ENCODE data around the gene FOXP3. TPM values are rescaled to one million over a fixed set of nuclear protein-coding genes. Genes with fewer than 3 reads are reported as not detected.

The FOXP3 gene
- total RNA-seq, 1 experiment from 2014 or later, result not detected

DNA sequence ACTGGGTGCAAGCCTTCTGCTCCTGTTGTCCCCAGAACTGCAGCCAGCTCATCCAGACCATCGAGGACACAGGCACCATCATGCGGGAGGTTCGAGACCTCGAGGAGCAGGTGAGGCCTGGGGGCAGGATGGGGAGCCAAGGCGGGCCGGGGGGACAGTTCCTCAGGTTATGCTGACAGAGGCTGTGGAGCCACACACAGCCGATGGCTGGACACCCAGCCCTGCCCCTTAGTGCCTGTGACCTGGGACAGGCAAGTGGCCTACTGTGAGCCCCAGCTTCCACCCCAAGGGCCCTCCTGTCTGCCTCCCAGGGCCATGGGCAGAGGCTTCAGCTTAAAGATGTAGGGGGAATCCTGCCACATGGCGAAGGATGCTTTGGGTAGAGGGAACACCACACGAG, 14.9 kb downstream of the FOXP3 start:
- Histone ChIP-seq H3K4me3 (ENCODE audit: low read depth, low read length, poor library complexity, severe bottlenecking) (no peak overlapping the region), H3K27me3 (replicated peaks; ENCODE audit: insufficient read depth, low read depth, low read length, poor library complexity) (no peaks in the 10 kb centered on the region), H3K36me3 (ENCODE audit: insufficient read depth, low read length, poor library complexity, severe bottlenecking) (no peaks in the 10 kb centered on the region), H3K4me1 (ENCODE audit: insufficient read depth, low read length, poor library complexity, severe bottlenecking) (no peaks in the 10 kb centered on the region), H3K9me3 (ENCODE audit: low read depth, low read length, poor library complexity, severe bottlenecking) (no peaks in the 10 kb centered on the region), H3K27ac (ENCODE audit: low read depth, low read length, poor library complexity, severe bottlenecking) (no peak overlapping the region)
- intact Hi-C loops (cut with micrococcal nuclease; ENCODE audit: unreplicated experiment), result no loop called here
- BruUV-seq (replicated peaks), result TSS peak; percentile 14
- TF ChIP-seq, protein P1, sequence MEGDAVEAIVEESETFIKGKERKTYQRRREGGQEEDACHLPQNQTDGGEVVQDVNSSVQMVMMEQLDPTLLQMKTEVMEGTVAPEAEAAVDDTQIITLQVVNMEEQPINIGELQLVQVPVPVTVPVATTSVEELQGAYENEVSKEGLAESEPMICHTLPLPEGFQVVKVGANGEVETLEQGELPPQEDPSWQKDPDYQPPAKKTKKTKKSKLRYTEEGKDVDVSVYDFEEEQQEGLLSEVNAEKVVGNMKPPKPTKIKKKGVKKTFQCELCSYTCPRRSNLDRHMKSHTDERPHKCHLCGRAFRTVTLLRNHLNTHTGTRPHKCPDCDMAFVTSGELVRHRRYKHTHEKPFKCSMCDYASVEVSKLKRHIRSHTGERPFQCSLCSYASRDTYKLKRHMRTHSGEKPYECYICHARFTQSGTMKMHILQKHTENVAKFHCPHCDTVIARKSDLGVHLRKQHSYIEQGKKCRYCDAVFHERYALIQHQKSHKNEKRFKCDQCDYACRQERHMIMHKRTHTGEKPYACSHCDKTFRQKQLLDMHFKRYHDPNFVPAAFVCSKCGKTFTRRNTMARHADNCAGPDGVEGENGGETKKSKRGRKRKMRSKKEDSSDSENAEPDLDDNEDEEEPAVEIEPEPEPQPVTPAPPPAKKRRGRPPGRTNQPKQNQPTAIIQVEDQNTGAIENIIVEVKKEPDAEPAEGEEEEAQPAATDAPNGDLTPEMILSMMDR (conservative IDR thresholded peaks at IDR 0.05; ENCODE audit: low read depth, low read length), result no peak
- no peak for TF ChIP-seq EZH2 (IDR thresholded peaks at IDR 0.05; ENCODE audit: borderline replicate concordance, low read depth, low read length, poor library complexity, severe bottlenecking)
- POLR2A ChIA-PET (ENCODE audit: low non-redundant PET), result no interaction called here
- DNase-seq (ENCODE audit: low spot score), result no peak
- CTCF ChIA-PET, result no interaction called here

DNA sequence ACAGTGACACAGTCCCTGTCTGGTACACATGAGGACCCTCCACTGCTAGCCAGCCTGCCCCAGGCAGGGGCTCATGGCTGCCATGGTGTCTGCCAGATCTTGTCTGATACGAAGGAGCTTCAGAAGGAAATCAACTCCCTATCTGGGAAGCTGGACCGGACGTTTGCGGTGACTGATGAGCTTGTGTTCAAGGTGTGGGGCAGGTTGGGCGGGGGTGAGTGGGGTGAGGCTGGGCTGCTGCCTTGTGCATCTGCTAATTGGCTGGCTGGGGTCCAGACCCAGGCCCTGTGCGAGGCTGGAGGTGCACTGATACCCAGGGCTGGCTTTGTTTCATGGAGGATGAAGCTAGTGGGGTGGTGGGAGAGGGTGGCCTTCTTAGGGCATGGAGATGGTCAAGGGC, 15.4 kb downstream of the FOXP3 start:
- Histone ChIP-seq H3K4me3 (ENCODE audit: low read depth, low read length, poor library complexity, severe bottlenecking) (no peak overlapping the region), H3K4me1 (ENCODE audit: insufficient read depth, low read length, poor library complexity, severe bottlenecking) (no peaks in the 10 kb centered on the region), H3K27me3 (replicated peaks; ENCODE audit: insufficient read depth, low read depth, low read length, poor library complexity) (no peaks in the 10 kb centered on the region), H3K36me3 (ENCODE audit: insufficient read depth, low read length, poor library complexity, severe bottlenecking) (no peaks in the 10 kb centered on the region), H3K9me3 (ENCODE audit: low read depth, low read length, poor library complexity, severe bottlenecking) (no peaks in the 10 kb centered on the region), H3K27ac (ENCODE audit: low read depth, low read length, poor library complexity, severe bottlenecking) (no peak overlapping the region)
- DNase-seq (ENCODE audit: low spot score), result no peak
- ChIA-PET CTCF (no interaction called here), POLR2A (ENCODE audit: low non-redundant PET) (no interaction called here)
- intact Hi-C loops (cut with micrococcal nuclease; ENCODE audit: unreplicated experiment), result no loop called here
- BruUV-seq (replicated peaks), result no TSS peak
- TF ChIP-seq, protein P1 (conservative IDR thresholded peaks at IDR 0.05; ENCODE audit: low read depth, low read length), result no peak
- TF ChIP-seq EZH2 (IDR thresholded peaks at IDR 0.05; ENCODE audit: borderline replicate concordance, low read depth, low read length, poor library complexity, severe bottlenecking), result no peak

DNA sequence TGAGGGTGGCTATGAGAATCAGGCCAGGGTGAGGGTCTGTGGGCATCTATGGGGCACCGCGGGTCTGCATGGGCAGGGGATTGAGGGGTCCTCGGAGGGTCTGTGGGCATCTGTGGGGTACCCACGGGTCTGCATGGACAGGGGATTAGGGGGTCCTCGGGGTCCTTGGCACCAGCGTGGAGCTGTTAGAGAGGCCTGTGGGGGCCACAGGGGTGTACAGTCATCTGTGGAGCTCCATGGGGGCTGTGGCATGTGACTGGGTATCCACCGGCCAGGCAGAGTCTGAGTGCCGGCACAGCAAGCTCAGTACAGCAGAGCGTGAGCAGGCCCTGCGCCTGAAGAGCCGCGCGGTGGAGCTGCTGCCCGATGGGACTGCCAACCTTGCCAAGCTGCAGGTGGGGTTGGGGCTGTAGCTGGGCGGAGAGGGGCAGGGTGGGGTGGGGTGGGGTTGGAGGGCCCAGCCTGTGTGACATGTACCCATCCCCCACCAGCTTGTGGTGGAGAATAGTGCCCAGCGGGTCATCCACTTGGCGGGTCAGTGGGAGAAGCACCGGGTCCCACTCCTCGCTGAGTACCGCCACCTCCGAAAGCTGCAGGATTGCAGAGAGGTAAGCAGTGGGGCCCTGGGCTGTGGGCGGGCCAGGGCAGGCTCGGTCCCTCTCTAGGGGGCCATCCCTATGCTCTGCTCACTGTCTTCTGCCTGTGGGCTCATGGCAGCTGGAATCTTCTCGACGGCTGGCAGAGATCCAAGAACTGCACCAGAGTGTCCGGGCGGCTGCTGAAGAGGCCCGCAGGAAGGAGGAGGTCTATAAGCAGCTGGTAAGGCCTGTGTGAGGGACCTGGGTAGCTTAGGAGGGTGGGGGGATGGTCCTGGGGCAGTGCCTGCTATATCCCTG, 16.3 kb downstream of the FOXP3 start:
- Histone ChIP-seq H3K4me1 (ENCODE audit: insufficient read depth, low read length, poor library complexity, severe bottlenecking) (no peaks in the 10 kb centered on the region), H3K27ac (ENCODE audit: low read depth, low read length, poor library complexity, severe bottlenecking) (no peak overlapping the region), H3K27me3 (replicated peaks; ENCODE audit: insufficient read depth, low read depth, low read length, poor library complexity) (no peaks in the 10 kb centered on the region), H3K36me3 (ENCODE audit: insufficient read depth, low read length, poor library complexity, severe bottlenecking) (no peaks in the 10 kb centered on the region), H3K4me3 (ENCODE audit: low read depth, low read length, poor library complexity, severe bottlenecking) (no peak overlapping the region), H3K9me3 (ENCODE audit: low read depth, low read length, poor library complexity, severe bottlenecking) (no peaks in the 10 kb centered on the region)
- no peak for TF ChIP-seq EZH2 (IDR thresholded peaks at IDR 0.05; ENCODE audit: borderline replicate concordance, low read depth, low read length, poor library complexity, severe bottlenecking)
- TF ChIP-seq, protein P1 (conservative IDR thresholded peaks at IDR 0.05; ENCODE audit: low read depth, low read length), result no peak
- DNase-seq (ENCODE audit: low spot score), result no peak
- ChIA-PET POLR2A (ENCODE audit: low non-redundant PET) (no interaction called here), CTCF (no interaction called here)
- no TSS peak for BruUV-seq (replicated peaks)
- intact Hi-C loops (cut with micrococcal nuclease; ENCODE audit: unreplicated experiment), result no loop called here

All from A673 (cell line).